Neuronal stem cell (in vitro differentiated cells): Measurements from ENCODE around the gene ZSCAN12. TPM values are rescaled to one million over a fixed set of nuclear protein-coding genes. Genes with fewer than 3 reads are reported as not detected.

Experiments
- DNase-seq: peaks from one replicate; pipeline ENCODE4 v3.0.0-alpha.2; 2013; ENCODE audit warnings: low spot score
- H2AFZ ChIP-seq: one replicate; pipeline ENCODE4 v1.6.1; 2013; ENCODE audit warnings: mild to moderate bottlenecking, low read length, inconsistent platforms
- H2AK5ac ChIP-seq: 2 replicates; pipeline ENCODE4 v1.6.1; 2013; ENCODE audit warnings: low read depth, mild to moderate bottlenecking, inconsistent platforms, low read length, moderate library complexity, mixed read lengths
- H2BK120ac ChIP-seq: 2 replicates; pipeline ENCODE4 v1.6.1; 2013; ENCODE audit warnings: low read depth, mild to moderate bottlenecking, inconsistent platforms, low read length, moderate library complexity, mixed read lengths
- H2BK12ac ChIP-seq: one replicate; pipeline ENCODE4 v1.6.1; 2013; ENCODE audit warnings: low read length, inconsistent platforms
- H2BK15ac ChIP-seq: 2 replicates; pipeline ENCODE4 v1.6.1; 2013; ENCODE audit warnings: mild to moderate bottlenecking, low read length, inconsistent platforms, mixed read lengths
- H2BK5ac ChIP-seq: one replicate; pipeline ENCODE4 v1.6.1; 2013; ENCODE audit warnings: inconsistent platforms, mild to moderate bottlenecking, low read length, moderate library complexity
- H3K14ac ChIP-seq: one replicate; pipeline ENCODE4 v1.6.1; 2013; ENCODE audit warnings: low read length, inconsistent platforms
- H3K18ac ChIP-seq: 2 replicates; pipeline ENCODE4 v1.6.1; 2013; ENCODE audit warnings: low read length, inconsistent platforms
- H3K23ac ChIP-seq: 2 replicates; pipeline ENCODE4 v1.6.1; 2013; ENCODE audit warnings: low read depth, mild to moderate bottlenecking, mixed read lengths, low read length, inconsistent platforms; ENCODE audit not compliant: poor library complexity
- H3K27ac ChIP-seq: replicated peaks from 3 replicates; pipeline ENCODE4 v1.5.1; 2013; ENCODE audit warnings: low read length, inconsistent platforms
- H3K27me3 ChIP-seq, 3 experiments: 2 replicates each; pipeline ENCODE4 v1.6.1; 2013; ENCODE audit warnings: low read length in 3 of 3, mild to moderate bottlenecking in 2 of 3, inconsistent platforms in 1 of 3, low read depth in 1 of 3, mixed read lengths in 1 of 3, moderate library complexity in 1 of 3; ENCODE audit not compliant: control insufficient read depth in 3 of 3, insufficient read depth in 3 of 3
- H3K36me3 ChIP-seq, 2 donors: replicated peaks in 1 of 2; 2 replicates each; pipeline ENCODE4 v1.6.1; 2013; ENCODE audit warnings: low read length in 2 of 2; ENCODE audit not compliant: control insufficient read depth in 2 of 2, insufficient read depth in 2 of 2
- H3K4ac ChIP-seq: 2 replicates; pipeline ENCODE4 v1.6.1; 2013; ENCODE audit warnings: inconsistent platforms, mild to moderate bottlenecking, low read length, moderate library complexity
- H3K4me1 ChIP-seq, 2 donors: 1 replicate in 1 of 2; 2 replicates in 1 of 2; pipeline ENCODE4 v1.6.1; 2013; ENCODE audit warnings: low read length in 2 of 2, low read depth in 1 of 2; ENCODE audit not compliant: control insufficient read depth in 2 of 2, insufficient read depth in 1 of 2
- H3K4me2 ChIP-seq: one replicate; pipeline ENCODE4 v1.6.1; 2013; ENCODE audit warnings: mild to moderate bottlenecking, low read length, inconsistent platforms; ENCODE audit not compliant: insufficient read depth, poor library complexity, severe bottlenecking
- H3K4me3 ChIP-seq, 2 donors: 2 replicates each; pipeline ENCODE4 v1.5.1; 2013; ENCODE audit warnings: low read length in 2 of 2, mild to moderate bottlenecking in 2 of 2, inconsistent platforms in 1 of 2, moderate library complexity in 1 of 2
- H3K79me1 ChIP-seq: one replicate; pipeline ENCODE4 v1.6.1; 2013; ENCODE audit warnings: low read depth, mild to moderate bottlenecking, inconsistent platforms, low read length, moderate library complexity
- H3K9ac ChIP-seq: one replicate; pipeline ENCODE4 v1.6.1; 2013; ENCODE audit warnings: mild to moderate bottlenecking, low read depth, low read length, inconsistent platforms; ENCODE audit not compliant: poor library complexity
- H3K9me3 ChIP-seq, 2 donors: replicated peaks in 1 of 2; 2 replicates each; pipeline versions ENCODE3 to v1.6.1; 2013; ENCODE audit warnings: low read length in 2 of 2, mild to moderate bottlenecking in 2 of 2, inconsistent platforms in 1 of 2, low read depth in 1 of 2, mixed read lengths in 1 of 2, moderate library complexity in 1 of 2; ENCODE audit not compliant: control insufficient read depth in 2 of 2, insufficient read depth in 1 of 2
- H4K8ac ChIP-seq: one replicate; pipeline ENCODE4 v1.6.1; 2013; ENCODE audit warnings: low read depth, mild to moderate bottlenecking, inconsistent platforms, low read length, moderate library complexity
- H4K91ac ChIP-seq: one replicate; pipeline ENCODE4 v1.6.1; 2013; ENCODE audit warnings: low read length, low read depth, mild to moderate bottlenecking, inconsistent platforms; ENCODE audit not compliant: poor library complexity
- WGBS, 2 donors: extraction: QIAGEN DNeasy Blood & Tissue Kit; methylation state at CpG; one replicate each; pipeline ENCODE4 v1.1.7; 2013; ENCODE audit warnings: missing lambda C conversion rate in 2 of 2, mixed read lengths in 1 of 2; ENCODE audit not compliant: insufficient read length in 2 of 2, insufficient replicate concordance in 1 of 2; ENCODE audit errors: extremely low coverage in 2 of 2; 5-methylcytosine and 5-hydroxymethylcytosine counted together
- small RNA-seq: library from polyadenylated mRNA; stranded (forward); fragments of <200 nt; extraction: miRNeasy Mini kit (QIAGEN cat#:217004); gene quantifications from one replicate; pipeline ENCODE3, GENCODE V24; 2013; ENCODE audit not compliant: insufficient read depth

The ZSCAN12 gene

DNA sequence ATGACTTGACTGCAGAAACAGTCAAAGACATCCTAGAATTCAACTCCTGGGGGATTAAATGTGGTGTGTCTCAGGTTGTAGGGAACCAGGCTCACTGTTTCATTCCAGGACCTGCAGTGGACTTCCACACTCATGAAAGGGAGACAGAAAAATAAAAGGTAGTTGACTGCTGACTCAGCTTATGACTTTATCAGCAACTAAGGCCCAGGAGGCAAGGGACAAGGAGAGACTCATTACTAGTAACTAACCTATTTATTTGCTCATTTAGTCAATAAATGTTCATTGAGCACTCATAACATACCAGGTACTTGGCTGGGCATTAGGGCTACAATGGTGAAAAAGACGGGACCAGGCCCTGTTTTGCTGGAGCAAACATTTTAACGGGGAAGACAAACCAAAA lies 66.5 kb downstream of the ZSCAN12 start:
- Histone ChIP-seq H3K36me3 (no peaks in the 10 kb centered on the region), H2AK5ac (no peak overlapping the region), H3K23ac (no peak overlapping the region), H2BK5ac (no peak overlapping the region), H2BK12ac (no peak overlapping the region), H2BK15ac (no peak overlapping the region), H2AFZ (no peak overlapping the region), H4K91ac (no peak overlapping the region), H3K27me3 (no peaks in the 10 kb centered on the region), H3K4me3 (no peak overlapping the region), H3K79me1 (no peaks in the 10 kb centered on the region), H3K27ac (no peak overlapping the region), H4K8ac (no peak overlapping the region), H2BK120ac (no peak overlapping the region), H3K9ac (no peak overlapping the region), H3K18ac (no peak overlapping the region), H3K4me1 (peaks cover 3 to 7% of the 10 kb centered on the region in 2 donors), H3K4ac (no peak overlapping the region), H3K9me3 (peaks cover 4% of the 10 kb centered on the region in 2 donors), H3K14ac (no peak overlapping the region), H3K4me2 (no peak overlapping the region)
- no CpG with 5 or more reads among the region's 2 CpGs for WGBS, 2 donors
- no peak for DNase-seq

DNA sequence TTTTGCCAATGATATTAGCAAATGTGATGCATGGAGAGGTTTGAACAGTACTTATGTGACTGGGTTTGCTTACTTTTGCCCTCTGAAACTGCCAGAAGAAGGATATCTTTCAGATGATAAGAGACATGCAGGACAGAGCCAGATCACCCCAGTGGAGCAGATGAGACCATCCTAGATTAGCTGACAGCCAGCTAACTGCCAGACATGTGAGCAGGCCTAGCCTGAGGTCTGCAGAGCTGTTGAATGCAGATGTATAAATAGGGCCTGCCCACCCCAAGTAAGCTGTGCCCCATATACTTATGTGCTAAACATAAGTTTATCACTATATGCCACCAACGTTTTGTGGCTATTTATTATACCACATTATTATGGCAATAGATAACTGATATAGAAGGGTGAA lies 69.5 kb downstream of the ZSCAN12 start:
- no peak overlapping the region for H4K91ac ChIP-seq
- no CpG with 5 or more reads among the region's 1 CpG for WGBS, 2 donors
- H3K4me1 ChIP-seq: peaks cover 2 to 3% of the 10 kb centered on the region in 2 donors
- no peak overlapping the region for H2BK15ac ChIP-seq
- H3K27me3 ChIP-seq: no peaks in the 10 kb centered on the region
- DNase-seq: no peak
- H2AK5ac ChIP-seq: no peak overlapping the region
- H2AFZ ChIP-seq: no peak overlapping the region
- H3K79me1 ChIP-seq: no peaks in the 10 kb centered on the region
- H3K27ac ChIP-seq: no peak overlapping the region
- H2BK120ac ChIP-seq: no peak overlapping the region
- H3K18ac ChIP-seq: no peak overlapping the region
- H3K23ac ChIP-seq: no peak overlapping the region
- peaks cover 16 to 31% of the 10 kb centered on the region in 2 donors for H3K9me3 ChIP-seq
- no peak overlapping the region for H3K4me2 ChIP-seq
- H3K4me3 ChIP-seq: no peak overlapping the region
- H3K4ac ChIP-seq: no peak overlapping the region
- no peak overlapping the region for H2BK12ac ChIP-seq
- no peak overlapping the region for H2BK5ac ChIP-seq
- H3K9ac ChIP-seq: no peak overlapping the region
- H4K8ac ChIP-seq: no peak overlapping the region
- peaks cover 7 to 25% of the 10 kb centered on the region in 2 donors for H3K36me3 ChIP-seq
- H3K14ac ChIP-seq: no peak overlapping the region

Small RNAs within 50 kb of the gene (small RNA-seq; reads per million reads assigned to genes)
- gene RNU2-45P: not detected
